ENCODE measurements around the gene ETFRF1.
A peak's percentile ranks its signal among the peaks of the same experiment; 100 is the strongest.

- peak; percentile 82 for TF ChIP-seq CTCF (conservative IDR thresholded peaks at IDR 0.05)
- no peak for TF ChIP-seq EZH2 (IDR thresholded peaks at IDR 0.05; ENCODE audit: low read depth)
Observed at GRCh38 chr12:25155022-25155576, 39.9 kb upstream of the ETFRF1 start.
